ENCODE results near the gene DHDH. TPM values are rescaled to one million over a fixed set of nuclear protein-coding genes. Genes with fewer than 3 reads are reported as not detected.
"Not testable (repeated sequence)": the region's sequence is repeated elsewhere in the genome, so short reads cannot be mapped to it uniquely, and the experiment has no call there.

The DHDH gene
- total RNA-seq, 5 donors from 2014 or later (not counting 1 experiment from before 2014, with no cell fraction given), result 0.93 to 1.7 (median 1.2) TPM

DNA sequence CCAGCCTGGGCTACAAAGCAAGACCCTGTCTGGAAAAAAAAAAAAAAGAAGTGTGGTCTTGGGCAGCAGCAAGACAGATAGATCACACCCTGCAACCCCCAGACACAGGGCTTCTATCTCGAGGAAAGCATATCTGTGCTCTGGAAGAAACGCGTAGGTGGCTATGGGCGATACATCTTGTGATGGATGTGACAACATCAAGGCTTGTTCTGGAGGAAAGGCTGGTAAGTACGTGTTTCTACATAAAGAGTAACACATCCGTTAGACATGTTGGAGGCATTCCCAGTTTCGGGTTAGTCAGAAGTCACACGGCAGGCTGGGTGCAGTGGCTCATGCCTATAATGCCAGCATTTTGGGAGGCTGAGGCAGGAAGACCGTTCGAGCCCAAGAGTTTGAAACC, 6.6 kb upstream of the DHDH start:
- Mint-ChIP-seq H3K4me1 (peaks cover 3 to 8% (median 4%) of the 10 kb centered on the region in 3 donors), H3K27ac (no peak overlapping the region), H3K36me3 (peaks cover 3% of the 10 kb centered on the region), H3K9me3 (no peaks in the 10 kb centered on the region), H3K4me3 (peak overlapping the region in 2 of 3 donors; percentile 32 to 40), H3K27me3 (peaks cover 0 to 2% of the 10 kb centered on the region in 2 donors)
- ChIA-PET POLR2A (no interaction called here), CTCF (no interaction called here)
- 17% methylated on average over 10 of the region's 10 CpGs for WGBS (ENCODE audit: insufficient coverage)
- Histone ChIP-seq H3K9me3 (no peaks in the 10 kb centered on the region), H3K27ac (ENCODE audit: low read length) (no peak overlapping the region), H3K27me3 (replicated peaks in 1 of 2; ENCODE audit: control insufficient read depth in 2 of 2, extremely low read depth in 1 of 2, insufficient read depth in 2 of 2, low read length in 1 of 2) (no peaks in the 10 kb centered on the region), H3K4me3 (ENCODE audit: control insufficient read depth in 1 of 2, extremely low read depth in 1 of 2, low read length in 1 of 2) (no peak overlapping the region), H3K36me3 (ENCODE audit: control insufficient read depth in 2 of 2, extremely low read depth in 1 of 2, insufficient read depth in 1 of 2, low read length in 1 of 2) (peaks cover 6 to 11% of the 10 kb centered on the region in 2 donors), H3K4me1 (ENCODE audit: control insufficient read depth in 1 of 2, extremely low read depth in 1 of 2, insufficient read depth in 2 of 2, low read length in 2 of 2) (no peaks in the 10 kb centered on the region)
- DNase-seq (peak in 2 of 35 experiments; percentile 9 to 22), ATAC-seq (replicated peaks in 1 of 4) (peak in 3 of 4 experiments; percentile 37 to 92 (median 41))

GRCh38 chr19:48927692-48928091, 5.8 kb upstream of the DHDH start:
- H3K27ac Mint-ChIP-seq; H3K4me1 Mint-ChIP-seq; H3K27me3 Mint-ChIP-seq; H3K9me3 ChIP-seq; H3K4me3 ChIP-seq (ENCODE audit: control insufficient read depth in 1 of 2, extremely low read depth in 1 of 2, low read length in 1 of 2); ATAC-seq (replicated peaks in 1 of 4); H3K4me3 Mint-ChIP-seq; H3K27me3 ChIP-seq (replicated peaks in 1 of 2; ENCODE audit: control insufficient read depth in 2 of 2, extremely low read depth in 1 of 2, insufficient read depth in 2 of 2, low read length in 1 of 2); H3K36me3 ChIP-seq (ENCODE audit: control insufficient read depth in 2 of 2, extremely low read depth in 1 of 2, insufficient read depth in 1 of 2, low read length in 1 of 2); DNase-seq; H3K9me3 Mint-ChIP-seq; H3K27ac ChIP-seq (ENCODE audit: low read length); H3K4me1 ChIP-seq (ENCODE audit: control insufficient read depth in 1 of 2, extremely low read depth in 1 of 2, insufficient read depth in 2 of 2, low read length in 2 of 2); CTCF ChIA-PET; POLR2A ChIA-PET; H3K36me3 Mint-ChIP-seq: not testable (repeated sequence)
- WGBS (ENCODE audit: insufficient coverage), result 92% methylated on average over 12 of the region's 17 CpGs

DNA sequence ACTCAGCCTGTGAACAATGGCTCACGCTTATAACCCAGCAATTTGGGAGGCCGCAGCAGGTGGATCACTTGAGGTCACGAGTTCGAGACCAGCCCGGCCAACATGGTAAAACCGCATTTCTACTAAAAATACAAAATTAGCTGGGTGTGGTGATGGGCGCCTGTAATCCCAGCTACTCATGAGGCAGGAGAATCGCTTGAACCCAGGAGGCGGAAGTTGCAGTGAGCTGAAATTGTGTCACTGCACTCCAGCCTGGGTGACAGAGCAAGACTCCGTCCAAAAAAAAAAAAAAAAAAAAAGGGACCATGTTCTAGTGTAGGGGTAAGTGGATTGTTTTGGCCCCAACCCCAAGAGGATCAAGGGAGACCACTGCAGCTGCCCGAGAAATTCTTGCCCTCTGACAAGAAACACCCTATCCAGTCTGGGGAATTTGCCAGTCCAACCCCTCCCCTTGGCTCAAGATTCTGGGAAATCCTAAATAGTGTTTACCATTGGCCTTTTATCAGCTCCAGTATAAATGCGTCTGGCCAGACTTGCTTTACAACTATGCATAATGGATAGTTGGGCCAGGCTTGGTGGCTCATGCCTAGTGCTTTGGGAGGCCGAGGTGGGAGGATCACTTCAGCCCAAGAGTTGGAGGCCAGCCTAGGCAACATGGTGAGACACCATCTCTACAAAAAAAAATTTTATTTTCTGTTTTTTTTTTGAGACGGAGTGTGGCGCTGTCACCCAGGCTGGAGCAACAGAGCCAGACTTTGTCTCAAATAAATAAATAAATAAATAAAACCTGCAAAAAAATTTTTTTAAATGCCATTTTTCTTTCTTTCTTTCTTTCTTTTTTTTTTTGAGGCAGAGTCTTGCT, 5.1 kb upstream of the DHDH start:
- Mint-ChIP-seq H3K4me1 (peaks cover 7 to 12% (median 9%) of the 10 kb centered on the region in 3 donors), H3K27ac (no peak overlapping the region), H3K4me3 (no peak overlapping the region), H3K36me3 (no peaks in the 10 kb centered on the region), H3K27me3 (peaks cover 0 to 2% of the 10 kb centered on the region in 2 donors), H3K9me3 (no peaks in the 10 kb centered on the region)
- no peak overlapping the region for H3K4me3 ChIP-seq (ENCODE audit: control insufficient read depth in 1 of 2, extremely low read depth in 1 of 2, low read length in 1 of 2)
- peaks cover 0 to 4% of the 10 kb centered on the region in 2 experiments for H3K27me3 ChIP-seq (replicated peaks in 1 of 2; ENCODE audit: control insufficient read depth in 2 of 2, extremely low read depth in 1 of 2, insufficient read depth in 2 of 2, low read length in 1 of 2)
- H3K36me3 ChIP-seq (ENCODE audit: control insufficient read depth in 2 of 2, extremely low read depth in 1 of 2, insufficient read depth in 1 of 2, low read length in 1 of 2), result no peaks in the 10 kb centered on the region
- 91% methylated on average over 4 of the region's 15 CpGs for WGBS (ENCODE audit: insufficient coverage)
- POLR2A ChIA-PET, result no interaction called here
- DNase-seq, result no peak
- no peaks in the 10 kb centered on the region for H3K9me3 ChIP-seq
- no peak for ATAC-seq (replicated peaks in 1 of 4)
- peaks cover 0 to 8% of the 10 kb centered on the region in 2 experiments for H3K4me1 ChIP-seq (ENCODE audit: control insufficient read depth in 1 of 2, extremely low read depth in 1 of 2, insufficient read depth in 2 of 2, low read length in 2 of 2)
- CTCF ChIA-PET, result no interaction called here
- no peak overlapping the region for H3K27ac ChIP-seq (ENCODE audit: low read length)

- Mint-ChIP-seq H3K27me3 (peaks cover 0 to 2% of the 10 kb centered on the region in 2 donors), H3K4me1 (peaks cover 9 to 16% (median 10%) of the 10 kb centered on the region in 3 donors), H3K27ac (no peak overlapping the region), H3K36me3 (peaks cover 8% of the 10 kb centered on the region), H3K4me3 (peak overlapping the region in 1 of 3 donors; percentile 8), H3K9me3 (no peaks in the 10 kb centered on the region)
- H3K27me3 ChIP-seq (replicated peaks in 1 of 2; ENCODE audit: control insufficient read depth in 2 of 2, extremely low read depth in 1 of 2, insufficient read depth in 2 of 2, low read length in 1 of 2), result peaks cover 0 to 4% of the 10 kb centered on the region in 2 experiments
- H3K27ac ChIP-seq (ENCODE audit: low read length), result no peak overlapping the region
- H3K4me3 ChIP-seq (ENCODE audit: control insufficient read depth in 1 of 2, extremely low read depth in 1 of 2, low read length in 1 of 2), result no peak overlapping the region
- no peaks in the 10 kb centered on the region for H3K9me3 ChIP-seq
- H3K36me3 ChIP-seq (ENCODE audit: control insufficient read depth in 2 of 2, extremely low read depth in 1 of 2, insufficient read depth in 1 of 2, low read length in 1 of 2), result no peaks in the 10 kb centered on the region
- DNase-seq (no peak), ATAC-seq (replicated peaks in 1 of 4) (no peak)
- ChIA-PET POLR2A (no interaction called here), CTCF (interaction anchor here in 1 of 2 donors (0.9 kb wide), 1 partner anchor 63 kb away, joined by 3 read pairs; no protein-coding TSS in a partner anchor)
- 97% methylated on average over 19 of the region's 19 CpGs for WGBS (ENCODE audit: insufficient coverage)
- H3K4me1 ChIP-seq (ENCODE audit: control insufficient read depth in 1 of 2, extremely low read depth in 1 of 2, insufficient read depth in 2 of 2, low read length in 2 of 2), result peaks cover 2 to 16% of the 10 kb centered on the region in 2 experiments
These were observed 1.3 kb downstream of the DHDH start for GRCh38 chr19:48934837-48935236.

DNA sequence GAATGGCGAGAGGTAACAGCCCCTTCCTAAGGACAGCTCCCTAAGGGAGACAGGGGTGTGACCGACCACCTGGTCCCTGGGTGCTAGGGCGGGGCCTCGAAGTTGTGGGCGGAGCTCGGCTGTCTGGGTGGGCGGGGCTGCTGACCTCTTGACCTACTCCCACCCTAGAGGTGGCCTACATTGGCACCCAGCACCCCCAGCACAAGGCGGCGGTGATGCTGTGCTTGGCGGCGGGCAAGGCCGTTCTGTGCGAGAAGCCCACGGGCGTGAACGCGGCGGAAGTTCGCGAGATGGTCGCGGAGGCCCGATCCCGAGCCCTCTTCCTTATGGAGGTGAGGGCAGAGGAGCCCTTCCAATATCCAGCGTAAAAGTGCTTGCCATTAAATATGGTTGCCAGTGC, 2.4 kb downstream of the DHDH start:
- Mint-ChIP-seq H3K9me3 (no peaks in the 10 kb centered on the region), H3K36me3 (peaks cover 13% of the 10 kb centered on the region), H3K4me3 (no peak overlapping the region), H3K4me1 (peaks cover 9 to 16% (median 10%) of the 10 kb centered on the region in 3 donors), H3K27ac (no peak overlapping the region), H3K27me3 (peaks cover 0 to 2% of the 10 kb centered on the region in 2 donors)
- no peaks in the 10 kb centered on the region for H3K36me3 ChIP-seq (ENCODE audit: control insufficient read depth in 2 of 2, extremely low read depth in 1 of 2, insufficient read depth in 1 of 2, low read length in 1 of 2)
- H3K4me3 ChIP-seq (ENCODE audit: control insufficient read depth in 1 of 2, extremely low read depth in 1 of 2, low read length in 1 of 2), result no peak overlapping the region
- peaks cover 2 to 16% of the 10 kb centered on the region in 2 experiments for H3K4me1 ChIP-seq (ENCODE audit: control insufficient read depth in 1 of 2, extremely low read depth in 1 of 2, insufficient read depth in 2 of 2, low read length in 2 of 2)
- DNase-seq (no peak), ATAC-seq (replicated peaks in 1 of 4) (no peak)
- 100% methylated on average over 14 of the region's 25 CpGs for WGBS (ENCODE audit: insufficient coverage)
- POLR2A ChIA-PET, result no interaction called here
- no peak overlapping the region for H3K27ac ChIP-seq (ENCODE audit: low read length)
- CTCF ChIA-PET, result no interaction called here
- no peaks in the 10 kb centered on the region for H3K9me3 ChIP-seq
- peaks cover 0 to 4% of the 10 kb centered on the region in 2 experiments for H3K27me3 ChIP-seq (replicated peaks in 1 of 2; ENCODE audit: control insufficient read depth in 2 of 2, extremely low read depth in 1 of 2, insufficient read depth in 2 of 2, low read length in 1 of 2)

DNA sequence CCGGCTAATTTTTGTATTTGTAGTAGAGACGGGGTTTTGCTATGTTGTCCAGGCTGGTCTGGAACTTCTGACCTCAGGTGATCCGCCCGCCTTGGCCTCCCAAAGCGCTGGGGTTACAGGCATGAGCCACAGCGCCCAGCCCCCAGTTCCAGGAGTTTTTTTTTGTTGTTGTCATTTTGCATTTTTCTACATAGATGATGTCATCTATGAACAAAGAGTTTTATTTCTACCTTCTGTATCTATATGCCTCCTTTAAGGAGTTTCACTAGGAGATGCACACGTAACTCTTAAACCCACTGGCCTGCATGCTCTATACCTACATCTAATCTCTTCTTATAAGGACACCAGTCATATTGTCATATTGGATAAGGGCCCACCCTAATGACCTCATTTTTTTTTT, 4.8 kb downstream of the DHDH start:
- 100% methylated on average over 1 of the region's 7 CpGs for WGBS (ENCODE audit: insufficient coverage)
- ChIA-PET POLR2A (no interaction called here), CTCF (no interaction called here)
- H3K36me3 ChIP-seq (ENCODE audit: control insufficient read depth in 2 of 2, extremely low read depth in 1 of 2, insufficient read depth in 1 of 2, low read length in 1 of 2), result no peaks in the 10 kb centered on the region
- H3K4me1 ChIP-seq (ENCODE audit: control insufficient read depth in 1 of 2, extremely low read depth in 1 of 2, insufficient read depth in 2 of 2, low read length in 2 of 2), result peaks cover 2 to 9% of the 10 kb centered on the region in 2 experiments
- H3K36me3 Mint-ChIP-seq, result peaks cover 19% of the 10 kb centered on the region
- no peak for DNase-seq
- no peaks in the 10 kb centered on the region for H3K27me3 Mint-ChIP-seq
- H3K27ac ChIP-seq (ENCODE audit: low read length), result no peak overlapping the region
- no peak overlapping the region for H3K4me3 ChIP-seq (ENCODE audit: control insufficient read depth in 1 of 2, extremely low read depth in 1 of 2, low read length in 1 of 2)
- H3K9me3 ChIP-seq, result no peaks in the 10 kb centered on the region
- H3K9me3 Mint-ChIP-seq, result no peaks in the 10 kb centered on the region
- H3K27ac Mint-ChIP-seq, result no peak overlapping the region
- no peak for ATAC-seq (replicated peaks in 1 of 4)
- peaks cover 7 to 11% (median 7%) of the 10 kb centered on the region in 3 donors for H3K4me1 Mint-ChIP-seq
- no peak overlapping the region for H3K4me3 Mint-ChIP-seq
- H3K27me3 ChIP-seq (replicated peaks in 1 of 2; ENCODE audit: control insufficient read depth in 2 of 2, extremely low read depth in 1 of 2, insufficient read depth in 2 of 2, low read length in 1 of 2), result no peaks in the 10 kb centered on the region
